ENCODE results near the gene SLC25A47.
"Not testable (repeated sequence)": the region's sequence is repeated elsewhere in the genome, so short reads cannot be mapped to it uniquely, and the experiment has no call there.

The SLC25A47 gene

GRCh38 chr14:100290607-100291304, 32.4 kb upstream of the SLC25A47 start:
- no peak for DNase-seq

GRCh38 chr14:100291305-100292075, 31.6 kb upstream of the SLC25A47 start:
- DNase-seq, result no peak

GRCh38 chr14:100292301-100292775, 30.8 kb upstream of the SLC25A47 start:
- DNase-seq, result no peak

GRCh38 chr14:100292776-100293461, 30.2 kb upstream of the SLC25A47 start:
- DNase-seq, result no peak

- DNase-seq, result no peak
Observed at GRCh38 chr14:100293497-100294212, 29.5 kb upstream of the SLC25A47 start.

- DNase-seq, result no peak
Observed at GRCh38 chr14:100294213-100294962, 28.8 kb upstream of the SLC25A47 start.

GRCh38 chr14:100294963-100295330, 28.2 kb upstream of the SLC25A47 start:
- no peak for DNase-seq

- DNase-seq, result no peak
Observed at GRCh38 chr14:100295376-100296105, 27.6 kb upstream of the SLC25A47 start.

- DNase-seq, result no peak
Observed at GRCh38 chr14:100296106-100296651, 27.0 kb upstream of the SLC25A47 start.

GRCh38 chr14:100296729-100297128, 26.4 kb upstream of the SLC25A47 start:
- not testable (repeated sequence) for DNase-seq

GRCh38 chr14:100297320-100298300, 25.5 kb upstream of the SLC25A47 start:
- no peak for DNase-seq

- no peak for DNase-seq
Observed at GRCh38 chr14:100298551-100299237, 24.4 kb upstream of the SLC25A47 start.

GRCh38 chr14:100299238-100299560, 23.9 kb upstream of the SLC25A47 start:
- no peak for DNase-seq

GRCh38 chr14:100302616-100303015, 20.5 kb upstream of the SLC25A47 start:
- DNase-seq, result no peak

- DNase-seq, result no peak
Observed at GRCh38 chr14:100303179-100303578, 20.0 kb upstream of the SLC25A47 start.

GRCh38 chr14:100303925-100304324, 19.2 kb upstream of the SLC25A47 start:
- DNase-seq, result no peak

GRCh38 chr14:100304825-100305323, 18.3 kb upstream of the SLC25A47 start:
- peak; percentile 27 for DNase-seq

GRCh38 chr14:100305324-100306100, 17.6 kb upstream of the SLC25A47 start:
- no peak for DNase-seq

Data from NCI-H2081 treated with DMSO at 0.1 percent for 48 hours (cell line).